NCI-H82 (cell line): ENCODE measurements around the gene RBM45.
A peak's percentile ranks its signal among the peaks of the same experiment; 100 is the strongest.

Experiments used
- DNase-seq: peaks from one replicate; lab custom pipeline; 2025; lab: John Stamatoyannopoulos, UW

RBM45 gene

GRCh38 chr2:178159966-178160365 lies 47.7 kb downstream of the RBM45 start:
- DNase-seq = no peak

GRCh38 chr2:178160601-178161000 lies 48.4 kb downstream of the RBM45 start:
- no peak for DNase-seq

DNA sequence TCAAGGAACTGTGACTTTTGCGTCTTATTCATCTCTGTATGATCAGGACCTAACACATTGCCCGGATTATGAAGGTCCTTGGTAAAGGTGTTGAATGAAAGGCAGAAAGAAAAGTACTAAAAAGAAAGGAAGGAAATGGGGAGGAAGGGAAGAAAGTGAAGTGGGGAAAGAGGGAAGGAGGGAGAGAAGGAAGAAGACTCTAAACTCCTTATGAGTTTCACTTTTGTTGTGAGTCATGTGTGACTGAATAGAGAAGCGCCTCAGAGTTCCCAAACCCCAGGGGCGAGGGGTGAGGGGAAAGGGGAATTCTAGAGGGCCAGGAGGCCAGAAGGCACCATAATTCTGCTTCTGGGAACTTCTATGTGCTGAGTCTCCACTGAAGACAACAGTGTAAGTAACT lies 51.2 kb downstream of the RBM45 start:
- DNase-seq = no peak

DNA sequence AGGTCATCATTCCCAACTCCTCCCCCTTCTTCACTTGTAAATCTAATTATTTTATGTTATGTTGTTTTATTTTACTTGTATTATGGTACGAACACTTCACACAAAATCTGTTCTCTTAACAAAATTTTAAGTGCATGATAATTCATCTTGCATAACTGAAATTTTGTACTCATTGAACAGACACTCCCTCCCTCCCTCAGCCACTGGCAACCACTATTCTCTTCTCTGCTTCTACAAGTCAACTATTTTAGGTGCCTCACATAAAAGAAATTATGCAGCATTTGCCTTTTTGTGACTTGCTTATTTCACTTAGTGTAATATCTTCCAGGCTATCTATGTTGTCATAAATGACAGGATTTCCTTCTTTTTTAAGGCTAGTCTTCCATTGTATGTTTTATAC lies 51.7 kb downstream of the RBM45 start:
- no peak for DNase-seq

GRCh38 chr2:178173657-178174056 lies 61.4 kb downstream of the RBM45 start:
- DNase-seq = no peak

- DNase-seq = peak; percentile 30
Observed at GRCh38 chr2:178177066-178177679, 64.9 kb downstream of the RBM45 start.
